ENCODE results near the gene MYLK2.

MYLK2 gene

DNA sequence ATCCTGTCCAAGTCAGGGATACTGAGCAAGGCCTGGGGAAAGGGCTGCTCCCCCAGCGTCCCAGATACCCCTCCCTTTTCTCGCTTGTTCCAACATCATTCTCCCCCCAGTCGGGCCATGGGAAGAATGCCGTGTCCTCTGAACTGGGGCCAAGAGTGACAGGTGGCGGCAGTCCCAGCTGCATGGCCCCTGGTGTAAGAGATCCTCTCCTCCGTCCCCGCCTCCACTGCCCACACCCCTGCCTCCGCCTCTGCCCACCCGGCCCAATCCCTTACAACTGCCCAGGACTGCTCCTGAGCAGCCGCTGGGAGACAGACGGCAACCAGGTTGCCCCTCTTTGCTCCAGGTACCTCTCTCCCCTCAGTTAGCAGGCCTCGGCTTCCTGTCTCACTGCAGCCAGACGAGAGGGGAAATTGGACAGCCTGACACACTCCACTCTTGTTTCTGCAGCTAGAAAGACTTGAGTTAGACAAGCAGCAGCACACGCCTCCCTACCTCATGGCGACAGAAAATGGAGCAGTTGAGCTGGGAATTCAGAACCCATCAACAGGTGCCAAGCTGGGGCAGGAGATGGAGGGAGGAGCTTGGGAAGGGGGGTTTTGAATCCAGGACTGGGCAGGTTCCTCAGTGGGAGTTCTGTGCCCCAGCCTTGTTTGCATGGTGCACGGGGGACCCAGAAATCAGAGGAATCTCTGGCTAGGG lies at the start of gene MYLK2:
TSS of gene MYLK2 (plus strand) at position 274 of the 702 bp plus-strand sequence. CDS start at position 499, 225 bp downstream.
- no peak within 1 kb of the TSS for H3K27ac ChIP-seq

DNA sequence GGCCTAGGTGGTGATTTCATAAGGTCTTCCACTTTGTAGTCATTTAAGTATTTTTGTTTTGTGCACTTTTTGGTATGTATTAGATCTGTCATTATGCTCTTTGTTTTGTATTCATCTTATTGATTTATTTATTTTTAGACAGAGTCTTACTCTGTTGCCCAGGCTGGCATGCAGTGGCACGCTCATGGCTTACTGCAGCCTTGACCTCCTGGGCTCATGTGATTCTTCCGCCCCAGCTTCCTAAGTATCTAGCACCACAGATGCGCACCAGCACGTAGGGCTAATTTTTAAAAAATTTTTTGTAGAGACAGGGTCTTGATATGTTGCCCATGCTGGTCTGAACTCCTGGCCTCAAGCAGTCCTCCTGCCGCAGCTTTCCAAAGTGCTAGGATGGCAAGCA lies 49.5 kb upstream of the MYLK2 start:
- TF ChIP-seq, protein P1, sequence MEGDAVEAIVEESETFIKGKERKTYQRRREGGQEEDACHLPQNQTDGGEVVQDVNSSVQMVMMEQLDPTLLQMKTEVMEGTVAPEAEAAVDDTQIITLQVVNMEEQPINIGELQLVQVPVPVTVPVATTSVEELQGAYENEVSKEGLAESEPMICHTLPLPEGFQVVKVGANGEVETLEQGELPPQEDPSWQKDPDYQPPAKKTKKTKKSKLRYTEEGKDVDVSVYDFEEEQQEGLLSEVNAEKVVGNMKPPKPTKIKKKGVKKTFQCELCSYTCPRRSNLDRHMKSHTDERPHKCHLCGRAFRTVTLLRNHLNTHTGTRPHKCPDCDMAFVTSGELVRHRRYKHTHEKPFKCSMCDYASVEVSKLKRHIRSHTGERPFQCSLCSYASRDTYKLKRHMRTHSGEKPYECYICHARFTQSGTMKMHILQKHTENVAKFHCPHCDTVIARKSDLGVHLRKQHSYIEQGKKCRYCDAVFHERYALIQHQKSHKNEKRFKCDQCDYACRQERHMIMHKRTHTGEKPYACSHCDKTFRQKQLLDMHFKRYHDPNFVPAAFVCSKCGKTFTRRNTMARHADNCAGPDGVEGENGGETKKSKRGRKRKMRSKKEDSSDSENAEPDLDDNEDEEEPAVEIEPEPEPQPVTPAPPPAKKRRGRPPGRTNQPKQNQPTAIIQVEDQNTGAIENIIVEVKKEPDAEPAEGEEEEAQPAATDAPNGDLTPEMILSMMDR (IDR thresholded peaks at IDR 0.05) = no peak
- TF ChIP-seq ZFX (IDR thresholded peaks at IDR 0.05; ENCODE audit: borderline replicate concordance) = no peak
- H3K27ac ChIP-seq = no peak overlapping the region

More for the DNA sequence above, at the start of gene MYLK2:
- TF ChIP-seq, protein P1 (IDR thresholded peaks at IDR 0.05) = no peak
- no peak for TF ChIP-seq ZFX (IDR thresholded peaks at IDR 0.05; ENCODE audit: borderline replicate concordance)

DNA sequence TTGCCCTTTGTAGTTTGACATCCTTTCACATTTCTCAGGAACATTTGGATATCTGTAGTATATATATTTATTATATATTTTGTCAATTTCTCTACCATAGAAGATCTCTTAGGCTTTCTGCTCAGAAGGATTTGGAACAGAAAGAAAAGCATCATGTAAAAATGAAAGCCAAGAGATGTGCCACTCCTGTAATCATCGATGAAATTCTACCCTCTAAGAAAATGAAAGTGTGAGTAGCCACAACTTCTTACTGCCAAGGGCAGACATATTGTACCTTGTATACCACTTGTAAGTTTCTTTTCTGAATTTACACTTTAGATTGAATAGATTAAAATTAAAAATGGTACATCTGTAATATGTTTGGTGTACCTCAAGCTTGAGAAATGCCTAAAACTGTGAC lies 48.9 kb upstream of the MYLK2 start:
- no peak for TF ChIP-seq ZFX (IDR thresholded peaks at IDR 0.05; ENCODE audit: borderline replicate concordance)
- TF ChIP-seq, protein P1 (IDR thresholded peaks at IDR 0.05) = no peak
- no peak overlapping the region for H3K27ac ChIP-seq

DNA sequence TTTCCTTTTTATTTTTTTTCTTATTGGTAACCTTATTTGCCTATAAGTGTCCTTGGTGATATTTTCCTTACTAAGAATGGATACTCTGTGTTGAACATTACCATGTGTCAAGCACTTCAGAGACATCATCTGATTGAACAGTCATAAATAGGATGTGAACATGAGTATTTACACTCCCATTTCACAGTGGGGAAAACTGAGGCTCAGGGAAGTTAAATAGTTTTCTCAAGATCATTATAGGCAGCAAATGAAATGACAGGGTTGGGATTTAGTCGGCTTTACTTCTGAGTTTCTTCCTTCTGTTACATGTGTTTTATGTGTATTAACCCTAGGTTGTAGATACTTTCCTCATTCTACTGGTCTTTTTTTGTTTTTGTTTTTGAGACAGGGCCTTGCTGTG lies 44.7 kb upstream of the MYLK2 start:
- TF ChIP-seq, protein P1 (IDR thresholded peaks at IDR 0.05) = no peak
- TF ChIP-seq ZFX (IDR thresholded peaks at IDR 0.05; ENCODE audit: borderline replicate concordance) = no peak
- no peak overlapping the region for H3K27ac ChIP-seq

DNA sequence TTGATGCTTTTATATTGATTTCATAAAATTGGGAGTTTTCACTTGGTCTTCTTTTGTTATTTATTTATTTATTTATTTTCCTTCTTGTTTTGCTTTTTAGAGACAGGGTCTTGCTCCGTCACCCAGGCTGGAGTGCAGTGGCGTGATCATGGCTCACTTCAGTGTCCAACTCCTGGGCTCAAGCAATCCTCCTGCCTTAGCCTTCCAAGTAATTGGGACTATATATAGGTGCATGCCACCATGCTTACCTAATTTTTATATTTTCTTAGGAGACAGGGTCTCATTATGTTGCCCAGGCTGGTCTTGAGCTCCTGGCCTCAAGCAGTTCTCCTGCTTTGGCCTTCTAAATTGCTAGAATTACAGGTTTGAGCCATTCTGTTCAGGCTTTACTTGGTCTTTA lies 38.3 kb upstream of the MYLK2 start:
- TF ChIP-seq ZFX (IDR thresholded peaks at IDR 0.05; ENCODE audit: borderline replicate concordance) = no peak
- TF ChIP-seq, protein P1 (IDR thresholded peaks at IDR 0.05) = no peak

DNA sequence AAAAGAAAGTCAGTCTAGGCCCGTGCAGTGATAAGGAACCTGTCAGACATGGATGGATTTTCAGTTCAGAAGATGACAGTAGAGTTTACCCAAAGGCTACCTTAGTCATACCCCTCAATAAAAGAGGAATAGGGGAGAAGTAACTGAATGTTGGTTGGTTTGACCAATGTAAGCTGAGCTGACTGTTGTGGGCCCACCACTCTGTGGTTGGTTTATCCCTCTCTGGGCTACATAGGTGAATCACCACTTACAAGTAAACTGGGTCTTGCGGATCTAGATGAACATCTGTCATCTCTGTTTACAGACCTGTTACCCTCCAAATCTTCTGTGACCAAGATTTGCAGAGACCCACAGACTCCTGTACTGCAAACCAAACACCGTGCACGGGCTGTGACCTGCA lies 37.2 kb upstream of the MYLK2 start:
- H3K27ac ChIP-seq = no peak overlapping the region
- TF ChIP-seq ZFX (IDR thresholded peaks at IDR 0.05; ENCODE audit: borderline replicate concordance) = no peak
- TF ChIP-seq, protein P1 (IDR thresholded peaks at IDR 0.05) = no peak

More for the DNA sequence above, 38.3 kb upstream of the MYLK2 start:
- H3K27ac ChIP-seq = no peak overlapping the region

DNA sequence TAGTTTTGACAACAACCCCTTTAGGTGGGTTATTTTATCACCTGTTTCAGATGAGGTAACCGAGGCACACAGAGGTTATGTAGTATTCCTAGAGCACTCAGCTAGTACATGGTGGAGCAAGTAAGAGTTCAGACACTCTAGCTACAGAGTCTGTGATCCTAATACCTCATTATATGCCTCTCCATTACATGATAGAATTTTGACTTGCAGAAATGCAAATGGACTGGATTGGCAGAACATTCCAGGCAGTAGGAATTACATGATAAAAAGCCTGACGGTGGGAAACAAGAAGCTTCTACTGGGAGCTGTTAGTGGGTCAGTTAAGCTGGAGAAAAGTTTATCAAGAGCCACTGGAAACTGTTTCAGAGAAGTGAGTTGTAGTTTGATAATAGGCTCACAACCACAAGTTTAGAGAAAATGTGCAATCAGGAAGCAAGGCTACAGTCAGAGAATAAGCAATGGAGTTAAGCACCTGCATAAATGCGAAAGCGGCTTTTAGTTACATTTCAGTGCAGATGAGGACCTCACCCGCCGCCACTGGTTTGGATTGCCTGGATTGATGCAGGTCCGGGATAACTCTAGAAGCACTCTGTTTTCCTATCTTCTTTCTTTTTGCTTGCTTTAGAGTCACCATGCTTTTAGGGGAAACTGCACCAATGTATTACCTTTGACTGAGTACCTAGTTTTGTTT lies 34.7 kb upstream of the MYLK2 start:
- no peak overlapping the region for H3K27ac ChIP-seq
- TF ChIP-seq, protein P1 (IDR thresholded peaks at IDR 0.05) = no peak
- no peak for TF ChIP-seq ZFX (IDR thresholded peaks at IDR 0.05; ENCODE audit: borderline replicate concordance)

Measured in 22Rv1 (cell line).